ENCODE results near the gene DTX3. TPM values are rescaled to one million over a fixed set of nuclear protein-coding genes. Genes with fewer than 3 reads are reported as not detected.

Gene DTX3
- total RNA-seq, 3 donors from 2014 or later = 4.3 to 65.5 (median 7.0) TPM

DNA sequence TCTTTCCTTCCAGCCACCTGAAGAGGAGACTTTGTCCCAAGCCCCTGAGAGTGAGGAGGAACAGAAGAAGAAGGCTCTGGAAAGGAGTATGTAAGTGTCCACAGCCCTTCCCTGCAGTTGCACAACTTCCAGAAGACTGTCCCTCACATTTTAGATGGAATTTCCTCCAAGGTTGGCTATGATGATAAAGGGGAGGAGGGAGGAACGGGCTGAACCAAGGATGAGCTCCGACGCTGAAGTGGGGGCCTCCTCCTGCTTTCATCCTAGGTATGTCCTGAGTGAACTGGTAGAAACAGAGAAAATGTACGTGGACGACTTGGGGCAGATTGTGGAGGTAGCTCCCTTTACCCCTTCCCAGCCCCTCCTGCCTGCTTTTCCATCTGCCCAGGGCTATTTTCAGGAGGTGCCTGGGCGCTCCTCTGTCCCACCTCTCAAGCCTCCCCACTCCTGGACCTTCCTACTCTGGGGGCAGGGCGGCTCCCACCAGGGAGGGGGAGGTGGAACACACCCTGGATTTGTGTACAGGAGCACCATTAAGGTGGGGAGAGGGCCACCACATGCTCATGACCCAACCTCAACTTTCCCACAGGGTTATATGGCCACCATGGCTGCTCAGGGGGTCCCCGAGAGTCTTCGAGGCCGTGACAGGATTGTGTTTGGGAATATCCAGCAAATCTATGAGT, 8.9 kb downstream of the DTX3 start:
- H3K4me1 ChIP-seq (ENCODE audit: low read depth) = peaks cover 8% of the 10 kb centered on the region
- H3K36me3 ChIP-seq (ENCODE audit: low read depth) = no peaks in the 10 kb centered on the region
- intact Hi-C loops (cut with DNase I, micrococcal nuclease) = no loop called here
- H3K9me3 ChIP-seq = no peaks in the 10 kb centered on the region
- no peak overlapping the region for H3K4me3 ChIP-seq
- DNase-seq = no peak
- TF ChIP-seq, protein P1, sequence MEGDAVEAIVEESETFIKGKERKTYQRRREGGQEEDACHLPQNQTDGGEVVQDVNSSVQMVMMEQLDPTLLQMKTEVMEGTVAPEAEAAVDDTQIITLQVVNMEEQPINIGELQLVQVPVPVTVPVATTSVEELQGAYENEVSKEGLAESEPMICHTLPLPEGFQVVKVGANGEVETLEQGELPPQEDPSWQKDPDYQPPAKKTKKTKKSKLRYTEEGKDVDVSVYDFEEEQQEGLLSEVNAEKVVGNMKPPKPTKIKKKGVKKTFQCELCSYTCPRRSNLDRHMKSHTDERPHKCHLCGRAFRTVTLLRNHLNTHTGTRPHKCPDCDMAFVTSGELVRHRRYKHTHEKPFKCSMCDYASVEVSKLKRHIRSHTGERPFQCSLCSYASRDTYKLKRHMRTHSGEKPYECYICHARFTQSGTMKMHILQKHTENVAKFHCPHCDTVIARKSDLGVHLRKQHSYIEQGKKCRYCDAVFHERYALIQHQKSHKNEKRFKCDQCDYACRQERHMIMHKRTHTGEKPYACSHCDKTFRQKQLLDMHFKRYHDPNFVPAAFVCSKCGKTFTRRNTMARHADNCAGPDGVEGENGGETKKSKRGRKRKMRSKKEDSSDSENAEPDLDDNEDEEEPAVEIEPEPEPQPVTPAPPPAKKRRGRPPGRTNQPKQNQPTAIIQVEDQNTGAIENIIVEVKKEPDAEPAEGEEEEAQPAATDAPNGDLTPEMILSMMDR (IDR thresholded peaks at IDR 0.05) = no peak
- no peak for ATAC-seq

DNA sequence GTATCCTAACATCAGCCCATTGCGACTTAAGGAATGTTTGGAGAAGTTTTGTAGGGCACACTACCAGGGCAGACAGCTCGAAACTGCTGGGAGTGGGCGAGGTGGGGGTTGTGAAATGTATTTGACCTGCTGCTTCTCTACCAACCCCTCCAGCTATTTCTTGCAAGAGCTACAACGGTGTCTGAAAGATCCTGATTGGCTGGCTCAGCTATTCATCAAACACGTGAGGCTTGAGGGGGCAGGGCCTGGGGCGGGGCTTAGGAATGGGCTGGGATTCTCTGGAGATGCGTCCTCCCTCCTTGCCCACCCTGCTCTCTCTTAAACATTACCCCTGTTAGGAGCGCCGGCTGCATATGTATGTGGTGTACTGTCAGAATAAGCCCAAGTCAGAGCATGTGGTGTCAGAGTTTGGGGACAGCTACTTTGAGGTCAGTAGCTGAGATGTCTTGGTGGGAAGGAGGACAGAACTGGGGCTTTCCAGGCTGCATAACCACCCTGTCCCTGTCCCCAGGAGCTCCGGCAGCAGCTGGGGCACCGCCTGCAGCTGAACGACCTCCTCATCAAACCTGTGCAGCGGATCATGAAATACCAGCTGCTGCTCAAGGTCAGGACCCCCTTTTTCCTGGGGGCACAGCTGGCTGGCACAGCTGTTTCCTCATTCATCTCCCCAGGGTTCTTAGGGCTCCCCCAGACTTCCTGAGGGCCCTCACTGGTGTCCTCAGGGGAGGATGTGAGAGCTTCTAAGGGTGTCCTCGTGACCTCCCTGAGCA, 9.7 kb downstream of the DTX3 start:
- ATAC-seq (peak; percentile 7), DNase-seq (no peak)
- TF ChIP-seq, protein P1 (IDR thresholded peaks at IDR 0.05) = no peak
- Histone ChIP-seq H3K4me1 (ENCODE audit: low read depth) (peaks cover 8% of the 10 kb centered on the region), H3K36me3 (ENCODE audit: low read depth) (no peaks in the 10 kb centered on the region), H3K9me3 (no peaks in the 10 kb centered on the region), H3K4me3 (no peak overlapping the region)
- intact Hi-C loops (cut with DNase I, micrococcal nuclease) = no loop called here

DNA sequence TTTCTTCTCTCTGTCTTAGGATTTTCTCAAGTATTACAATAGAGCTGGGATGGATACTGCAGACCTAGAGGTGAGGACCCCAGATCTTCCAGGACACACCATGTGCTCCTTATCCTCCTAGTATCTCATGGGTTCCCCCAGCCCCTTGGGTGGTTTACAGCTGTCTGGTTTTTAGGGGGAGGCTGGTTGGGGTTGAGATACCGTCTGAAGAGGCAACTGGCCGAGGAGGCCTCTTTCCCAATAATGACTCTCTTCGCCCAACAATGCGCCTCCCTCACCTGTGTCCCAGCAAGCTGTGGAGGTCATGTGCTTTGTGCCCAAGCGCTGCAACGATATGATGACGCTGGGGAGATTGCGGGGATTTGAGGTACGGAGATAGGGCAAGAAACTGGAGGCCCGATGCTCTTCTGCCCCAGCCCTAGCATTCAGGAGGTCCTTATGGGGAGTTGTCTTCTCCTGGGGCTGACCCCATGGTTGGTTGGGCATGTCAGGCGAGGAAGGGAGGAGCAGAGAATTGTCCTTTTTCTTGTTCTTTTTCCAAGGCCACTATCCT, 10.4 kb downstream of the DTX3 start:
- Histone ChIP-seq H3K36me3 (ENCODE audit: low read depth) (no peaks in the 10 kb centered on the region), H3K4me1 (ENCODE audit: low read depth) (peaks cover 8% of the 10 kb centered on the region), H3K4me3 (no peak overlapping the region), H3K9me3 (no peaks in the 10 kb centered on the region)
- TF ChIP-seq, protein P1 (IDR thresholded peaks at IDR 0.05) = no peak
- intact Hi-C loops (cut with DNase I, micrococcal nuclease) = no loop called here
- DNase-seq = no peak
- ATAC-seq = no peak

DNA sequence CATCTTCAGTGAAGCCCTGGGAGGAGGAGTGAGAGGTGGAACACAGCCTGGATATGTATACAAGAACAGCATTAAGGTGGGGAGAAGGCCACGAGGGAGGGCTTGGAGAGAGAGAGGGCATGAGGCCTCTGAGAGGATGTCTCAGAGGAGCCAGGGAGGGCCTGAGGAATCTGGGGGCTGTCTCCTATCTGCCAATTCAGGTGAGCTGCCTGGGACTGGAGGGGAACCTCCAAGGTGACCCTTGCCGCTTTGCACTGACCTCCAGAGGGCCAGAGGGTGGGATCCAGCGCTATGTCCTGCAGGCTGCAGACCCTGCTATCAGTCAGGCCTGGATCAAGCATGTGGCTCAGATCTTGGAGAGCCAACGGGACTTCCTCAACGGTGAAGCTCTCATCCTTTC, 11.0 kb downstream of the DTX3 start:
- DNase-seq (no peak), ATAC-seq (no peak)
- H3K4me3 ChIP-seq = no peak overlapping the region
- H3K9me3 ChIP-seq = no peaks in the 10 kb centered on the region
- intact Hi-C loops (cut with DNase I, micrococcal nuclease) = no loop called here
- H3K4me1 ChIP-seq (ENCODE audit: low read depth) = peaks cover 8% of the 10 kb centered on the region
- no peaks in the 10 kb centered on the region for H3K36me3 ChIP-seq (ENCODE audit: low read depth)
- TF ChIP-seq, protein P1 (IDR thresholded peaks at IDR 0.05) = no peak

DNA sequence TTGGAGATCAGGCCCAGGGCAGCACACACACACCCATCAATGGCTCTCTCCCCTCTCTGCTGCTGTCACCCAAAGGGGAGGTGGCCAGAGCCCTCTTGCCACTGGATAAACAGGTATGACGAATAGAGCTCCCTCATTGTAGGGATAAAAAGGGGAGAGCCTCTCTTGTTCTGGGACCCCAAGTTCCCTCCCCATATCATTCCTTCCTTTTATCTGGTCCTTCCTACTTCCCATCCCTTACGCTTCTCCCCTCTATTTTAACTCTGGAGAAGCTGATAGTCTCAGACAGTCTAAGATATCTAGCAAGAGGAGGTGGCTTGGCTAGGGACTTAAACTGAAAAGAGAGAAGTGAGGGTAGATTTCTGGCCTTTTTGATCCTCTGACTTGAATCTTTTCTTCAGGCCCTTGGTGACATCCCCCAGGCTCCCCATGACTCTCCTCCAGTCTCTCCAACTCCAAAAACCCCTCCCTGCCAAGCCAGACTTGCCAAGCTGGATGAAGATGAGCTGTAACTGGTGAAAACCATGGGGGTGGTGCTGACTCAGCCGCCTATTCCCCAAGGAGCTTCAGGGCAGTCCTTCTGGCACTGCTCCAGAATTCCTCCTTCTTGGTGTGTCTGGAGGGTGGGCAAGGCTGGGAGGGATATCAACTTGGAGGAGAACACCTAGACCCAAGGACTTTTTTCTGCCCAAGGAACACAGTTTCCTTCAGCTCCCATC, 11.9 kb downstream of the DTX3 start:
- intact Hi-C loops (cut with DNase I, micrococcal nuclease) = no loop called here
- Histone ChIP-seq H3K9me3 (no peaks in the 10 kb centered on the region), H3K36me3 (ENCODE audit: low read depth) (no peaks in the 10 kb centered on the region), H3K4me3 (no peak overlapping the region), H3K4me1 (ENCODE audit: low read depth) (peaks cover 9% of the 10 kb centered on the region)
- ATAC-seq = no peak
- no peak for DNase-seq
- TF ChIP-seq, protein P1 (IDR thresholded peaks at IDR 0.05) = no peak
